HG03139 (cell line): ENCODE measurements around the gene THOC2.
"Not testable (repeated sequence)": the region's sequence is repeated elsewhere in the genome, so short reads cannot be mapped to it uniquely, and the experiment has no call there.

Experiments used
- ATAC-seq: cut with Tn5 transposase; IDR thresholded peaks from one replicate; pipeline ENCODE4 v1.9.1; 2021; ENCODE audit not compliant: unreplicated experiment

Gene THOC2

GRCh38 chrX:123732670-123733363 lies at the start of gene THOC2:
Gene THOC2 (minus strand): TSS chrX:123733052. CDS start chrX:123733022, 30 bp downstream.
- ATAC-seq, result peak; percentile 94

GRCh38 chrX:123781786-123782185 lies 48.9 kb upstream of the THOC2 start:
- not testable (repeated sequence) for ATAC-seq

GRCh38 chrX:123779908-123780396 lies 47.1 kb upstream of the THOC2 start:
- ATAC-seq, result no peak

- no peak for ATAC-seq
Observed at GRCh38 chrX:123773258-123773988, 40.6 kb upstream of the THOC2 start.

GRCh38 chrX:123771449-123772064 lies 38.7 kb upstream of the THOC2 start:
- peak; percentile 94 for ATAC-seq

- peak; percentile 85 for ATAC-seq
Observed at GRCh38 chrX:123764967-123765871, 32.4 kb upstream of the THOC2 start.

GRCh38 chrX:123759849-123760248 lies 27.0 kb upstream of the THOC2 start:
- not testable (repeated sequence) for ATAC-seq

- ATAC-seq, result not testable (repeated sequence)
Observed at GRCh38 chrX:123757794-123758193, 24.9 kb upstream of the THOC2 start.

GRCh38 chrX:123756320-123756719 lies 23.5 kb upstream of the THOC2 start:
- no peak for ATAC-seq

- no peak for ATAC-seq
Observed at GRCh38 chrX:123755107-123755506, 22.3 kb upstream of the THOC2 start.

GRCh38 chrX:123753656-123754350 lies 21.0 kb upstream of the THOC2 start:
- no peak for ATAC-seq

- ATAC-seq, result no peak
Observed at GRCh38 chrX:123749643-123750042, 16.8 kb upstream of the THOC2 start.

- no peak for ATAC-seq
Observed at GRCh38 chrX:123745511-123745910, 12.7 kb upstream of the THOC2 start.

- no peak for ATAC-seq
Observed at GRCh38 chrX:123743312-123743711, 10.5 kb upstream of the THOC2 start.

GRCh38 chrX:123742440-123742839 lies 9.6 kb upstream of the THOC2 start:
- no peak for ATAC-seq

GRCh38 chrX:123740536-123740935 lies 7.7 kb upstream of the THOC2 start:
- no peak for ATAC-seq

- no peak for ATAC-seq
Observed at GRCh38 chrX:123740006-123740405, 7.2 kb upstream of the THOC2 start.

GRCh38 chrX:123739474-123739873 lies 6.6 kb upstream of the THOC2 start:
- no peak for ATAC-seq

- no peak for ATAC-seq
Observed at GRCh38 chrX:123738378-123738940, 5.6 kb upstream of the THOC2 start.
